Measurements from ENCODE around the gene PAWR. TPM values are rescaled to one million over a fixed set of nuclear protein-coding genes. Genes with fewer than 3 reads are reported as not detected.

Gene PAWR
- total RNA-seq, 1 donor from 2014 or later, result 103 TPM

DNA sequence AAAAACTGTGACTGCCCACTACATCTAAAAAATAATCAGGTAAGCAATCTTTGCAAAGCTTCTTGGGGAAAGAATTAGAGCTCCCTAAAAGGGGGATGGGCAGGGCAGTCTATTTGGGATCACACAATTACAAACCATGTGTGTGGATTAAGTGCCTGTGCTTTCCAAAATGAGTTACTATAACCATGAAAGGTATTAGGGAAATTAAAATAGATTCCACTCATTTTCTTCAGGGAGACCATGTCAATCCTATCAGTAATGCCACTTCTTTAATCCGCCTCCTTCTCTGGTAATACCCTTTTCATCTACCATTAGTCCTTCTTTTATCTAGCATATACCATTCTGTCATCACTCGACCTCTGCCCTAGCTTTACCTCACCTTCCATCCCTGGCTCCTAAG, 53.7 kb downstream of the PAWR start:
- Mint-ChIP-seq H3K36me3 (no peaks in the 10 kb centered on the region), H3K27ac (no peak overlapping the region), H3K9me3 (no peaks in the 10 kb centered on the region), H3K4me3 (no peak overlapping the region), H3K27me3 (ENCODE audit: insufficient read depth, low read depth) (no peaks in the 10 kb centered on the region), H3K4me1 (peaks cover 25% of the 10 kb centered on the region)
- Histone ChIP-seq H3K27ac (no peak overlapping the region), H3K9me3 (ENCODE audit: low read depth) (no peaks in the 10 kb centered on the region), H3K27me3 (no peaks in the 10 kb centered on the region), H4K20me1 (ENCODE audit: low read depth) (peaks cover 41% of the 10 kb centered on the region), H3K9ac (no peak overlapping the region), H3K79me2 (ENCODE audit: low read depth) (peaks cover 94% of the 10 kb centered on the region), H3K4me2 (peak overlapping the region; percentile 33), H3K36me3 (no peaks in the 10 kb centered on the region), H2AFZ (replicated peaks) (no peak overlapping the region), H3K4me3 (no peak overlapping the region), H3K4me1 (peaks cover 33% of the 10 kb centered on the region), H3F3A (ENCODE audit: low read depth) (no peaks in the 10 kb centered on the region)
- DNase-seq (ENCODE audit: low spot score), result peak; percentile 9
- TF ChIP-seq EZH2 (IDR thresholded peaks at IDR 0.05) (no peak), EZH2phosphoT487 (IDR thresholded peaks at IDR 0.05) (no peak), CTCF (IDR thresholded peaks at IDR 0.05) (no peak)

GRCh38 chr12:79635676-79636075, 55.1 kb downstream of the PAWR start:
- Histone ChIP-seq H3K9me3 (ENCODE audit: low read depth) (no peaks in the 10 kb centered on the region), H4K20me1 (ENCODE audit: low read depth) (peaks cover 44% of the 10 kb centered on the region), H3K4me1 (peaks cover 33% of the 10 kb centered on the region), H3K4me2 (peak overlapping the region; percentile 51), H3K79me2 (ENCODE audit: low read depth) (peaks cover 95% of the 10 kb centered on the region), H3K36me3 (no peaks in the 10 kb centered on the region), H3K27me3 (no peaks in the 10 kb centered on the region), H3K4me3 (no peak overlapping the region), H2AFZ (replicated peaks) (no peak overlapping the region), H3K27ac (peak overlapping the region; percentile 11), H3F3A (ENCODE audit: low read depth) (no peaks in the 10 kb centered on the region), H3K9ac (no peak overlapping the region)
- no peak for DNase-seq (ENCODE audit: low spot score)
- peaks cover 2% of the 10 kb centered on the region for H3K36me3 Mint-ChIP-seq
- H3K27ac Mint-ChIP-seq, result no peak overlapping the region
- H3K9me3 Mint-ChIP-seq, result no peaks in the 10 kb centered on the region
- no peak overlapping the region for H3K4me3 Mint-ChIP-seq
- H3K4me1 Mint-ChIP-seq, result peaks cover 25% of the 10 kb centered on the region
- TF ChIP-seq CTCF (IDR thresholded peaks at IDR 0.05) (no peak), EZH2phosphoT487 (IDR thresholded peaks at IDR 0.05) (no peak), EZH2 (IDR thresholded peaks at IDR 0.05) (no peak)
- H3K27me3 Mint-ChIP-seq (ENCODE audit: insufficient read depth, low read depth), result no peaks in the 10 kb centered on the region

- Histone ChIP-seq H3K4me1 (peaks cover 33% of the 10 kb centered on the region), H3K4me3 (no peak overlapping the region), H2AFZ (replicated peaks) (no peak overlapping the region), H3F3A (ENCODE audit: low read depth) (no peaks in the 10 kb centered on the region), H3K9me3 (ENCODE audit: low read depth) (no peaks in the 10 kb centered on the region), H3K79me2 (ENCODE audit: low read depth) (peaks cover 95% of the 10 kb centered on the region), H3K9ac (no peak overlapping the region), H3K36me3 (no peaks in the 10 kb centered on the region), H4K20me1 (ENCODE audit: low read depth) (peaks cover 44% of the 10 kb centered on the region), H3K27ac (peak overlapping the region; percentile 11), H3K27me3 (no peaks in the 10 kb centered on the region), H3K4me2 (peak overlapping the region; percentile 51)
- TF ChIP-seq EZH2phosphoT487 (IDR thresholded peaks at IDR 0.05), result no peak
- TF ChIP-seq EZH2 (IDR thresholded peaks at IDR 0.05), result no peak
- no peak for TF ChIP-seq CTCF (IDR thresholded peaks at IDR 0.05)
- Mint-ChIP-seq H3K27ac (no peak overlapping the region), H3K27me3 (ENCODE audit: insufficient read depth, low read depth) (no peaks in the 10 kb centered on the region), H3K9me3 (no peaks in the 10 kb centered on the region), H3K4me3 (peak overlapping the region; percentile 2), H3K36me3 (peaks cover 2% of the 10 kb centered on the region), H3K4me1 (peaks cover 25% of the 10 kb centered on the region)
- DNase-seq (ENCODE audit: low spot score), result peak; percentile 67
Observed at GRCh38 chr12:79634957-79635471, 55.8 kb downstream of the PAWR start.

Data from neural progenitor cell (in vitro differentiated cells).